ENCODE measurements around the gene CFDP1.

Gene CFDP1

GRCh38 chr16:75341564-75342307, 91.6 kb downstream of the CFDP1 start:
- DNase-seq (ENCODE audit: low read depth) = no peak
- no peak for TF ChIP-seq CTCF (conservative IDR thresholded peaks at IDR 0.05; ENCODE audit: control insufficient read depth, insufficient read depth, low read depth, low read length)
- no peak overlapping the region for H3K4me3 ChIP-seq (ENCODE audit: control insufficient read depth, low read depth, low read length)

- DNase-seq (ENCODE audit: low read depth) = peak; percentile 26
- H3K4me3 ChIP-seq (ENCODE audit: control insufficient read depth, low read depth, low read length) = no peak overlapping the region
- no peak for TF ChIP-seq CTCF (conservative IDR thresholded peaks at IDR 0.05; ENCODE audit: control insufficient read depth, insufficient read depth, low read depth, low read length)
Observed at GRCh38 chr16:75340741-75341491, 92.4 kb downstream of the CFDP1 start.

GRCh38 chr16:75337430-75337829, 95.9 kb downstream of the CFDP1 start:
- DNase-seq (ENCODE audit: low read depth) = no peak
- H3K4me3 ChIP-seq (ENCODE audit: control insufficient read depth, low read depth, low read length) = no peak overlapping the region
- TF ChIP-seq CTCF (conservative IDR thresholded peaks at IDR 0.05; ENCODE audit: control insufficient read depth, insufficient read depth, low read depth, low read length) = no peak

GRCh38 chr16:75336521-75336920, 96.8 kb downstream of the CFDP1 start:
- DNase-seq (ENCODE audit: low read depth) = no peak
- no peak for TF ChIP-seq CTCF (conservative IDR thresholded peaks at IDR 0.05; ENCODE audit: control insufficient read depth, insufficient read depth, low read depth, low read length)
- no peak overlapping the region for H3K4me3 ChIP-seq (ENCODE audit: control insufficient read depth, low read depth, low read length)

- H3K4me3 ChIP-seq (ENCODE audit: control insufficient read depth, low read depth, low read length) = no peak overlapping the region
- DNase-seq (ENCODE audit: low read depth) = no peak
- TF ChIP-seq CTCF (conservative IDR thresholded peaks at IDR 0.05; ENCODE audit: control insufficient read depth, insufficient read depth, low read depth, low read length) = no peak
Observed at GRCh38 chr16:75333721-75334163, 99.6 kb downstream of the CFDP1 start.

GRCh38 chr16:75329943-75330342, 103.4 kb downstream of the CFDP1 start:
- no peak for TF ChIP-seq CTCF (conservative IDR thresholded peaks at IDR 0.05; ENCODE audit: control insufficient read depth, insufficient read depth, low read depth, low read length)
- no peak for DNase-seq (ENCODE audit: low read depth)
- H3K4me3 ChIP-seq (ENCODE audit: control insufficient read depth, low read depth, low read length) = no peak overlapping the region
